A673 (cell line): ENCODE data around the gene GSTA1. TPM values are rescaled to one million over a fixed set of nuclear protein-coding genes. Genes with fewer than 3 reads are reported as not detected.
"Not testable (repeated sequence)": the region's sequence is repeated elsewhere in the genome, so short reads cannot be mapped to it uniquely, and the experiment has no call there.

Source experiments
- BruUV-seq: library from RNA; stranded (reverse); fragments of 400-500 nt; replicated peaks from 2 replicates; lab custom pipeline; 2021; lab: Mats Ljungman, UMichigan
- CTCF ChIA-PET: fragments of 300-600 bp; sonication (Branson Sonifier 250); formaldehyde crosslinking; loops from one replicate; lab custom pipeline; 2022; ENCODE audit warnings: antibody characterized with exemption; lab: Charles Lee
- POLR2A ChIA-PET: fragments of 300-600 bp; sonication (Branson Sonifier 250); formaldehyde crosslinking; loops from one replicate; lab custom pipeline; 2022; ENCODE audit warnings: antibody characterized with exemption; ENCODE audit not compliant: low non-redundant PET; lab: Charles Lee
- DNase-seq: peaks from one replicate; pipeline ENCODE4 v3.0.0-alpha.2; 2015; ENCODE audit warnings: low spot score
- H3K27ac ChIP-seq: fragments of 200-600 bp; sonication (generic); 2 replicates; pipeline ENCODE4 v1.5.1; 2016; ENCODE audit warnings: mixed run types, low read depth, mild to moderate bottlenecking, mixed read lengths, antibody characterized with exemption, low read length; ENCODE audit not compliant: poor library complexity, severe bottlenecking
- H3K27me3 ChIP-seq: fragments of 200-600 bp; sonication (generic); replicated peaks from 2 replicates; pipeline ENCODE4 v1.6.1; 2017; ENCODE audit warnings: mixed run types, low read depth, mild to moderate bottlenecking, mixed read lengths, antibody characterized with exemption, low read length; ENCODE audit not compliant: insufficient read depth, poor library complexity
- H3K36me3 ChIP-seq: fragments of 200-600 bp; sonication (generic); 2 replicates; pipeline ENCODE4 v1.6.1; 2016; ENCODE audit warnings: mixed run types, mild to moderate bottlenecking, mixed read lengths, antibody characterized with exemption, low read length; ENCODE audit not compliant: insufficient read depth, poor library complexity, severe bottlenecking
- H3K4me1 ChIP-seq: fragments of 200-600 bp; sonication (generic); 2 replicates; pipeline ENCODE4 v1.6.1; 2017; ENCODE audit warnings: mixed run types, mild to moderate bottlenecking, mixed read lengths, antibody characterized with exemption, low read length; ENCODE audit not compliant: insufficient read depth, poor library complexity, severe bottlenecking
- H3K4me3 ChIP-seq: fragments of 200-600 bp; sonication (generic); 2 replicates; pipeline ENCODE4 v1.5.1; 2016; ENCODE audit warnings: low read depth, mixed run types, mild to moderate bottlenecking, mixed read lengths, low read length; ENCODE audit not compliant: poor library complexity, severe bottlenecking
- H3K9me3 ChIP-seq: fragments of 200-600 bp; sonication (generic); 2 replicates; pipeline ENCODE4 v1.6.1; 2016; ENCODE audit warnings: mixed run types, low read depth, mild to moderate bottlenecking, mixed read lengths, antibody characterized with exemption, low read length; ENCODE audit not compliant: poor library complexity, severe bottlenecking
- CTCF ChIP-seq: fragments of 300-800, 200-600 bp; sonication (generic); conservative IDR thresholded peaks from 2 replicates; pipeline ENCODE4 v1.5.1; 2017; ENCODE audit warnings: low read depth, mild to moderate bottlenecking, antibody characterized with exemption, low read length, moderate library complexity, mixed read lengths
- EZH2 ChIP-seq: fragments of 200-600 bp; sonication (generic); IDR thresholded peaks from 2 replicates; pipeline ENCODE4 v1.6.1; 2017; ENCODE audit warnings: borderline replicate concordance, low read depth, mild to moderate bottlenecking, mixed read lengths, antibody characterized with exemption, low read length; ENCODE audit not compliant: poor library complexity, severe bottlenecking
- intact Hi-C: fragments of 100-400 bp; cut with micrococcal nuclease; formaldehyde crosslinking; loops from one replicate; pipeline ENCODE4 v1.10.0; 2022; ENCODE audit not compliant: unreplicated experiment
- total RNA-seq: library from RNA; stranded (reverse); gene quantifications from 2 replicates; pipeline ENCODE4 v1.2.3, GENCODE V29; 2021

The GSTA1 gene
- total RNA-seq, 1 experiment from 2014 or later: not detected

- no peaks in the 10 kb centered on the region for H3K4me1 ChIP-seq
- H3K4me3 ChIP-seq: no peak overlapping the region
- TF ChIP-seq EZH2: no peak
- no peak for TF ChIP-seq CTCF
- no TSS peak for BruUV-seq
- no peaks in the 10 kb centered on the region for H3K36me3 ChIP-seq
- H3K27me3 ChIP-seq: no peaks in the 10 kb centered on the region
- H3K27ac ChIP-seq: no peak overlapping the region
- H3K9me3 ChIP-seq: no peaks in the 10 kb centered on the region
- ChIA-PET CTCF (interaction anchor here (0.6 kb wide), 1 partner anchor 451 kb away, joined by 3 read pairs; no protein-coding TSS in a partner anchor), POLR2A (no interaction called here)
- intact Hi-C loops: loop anchor here (1.0 kb wide), 1 partner anchor 40 kb away; no protein-coding TSS in a partner anchor
- DNase-seq: no peak
These were observed 17.2 kb downstream of the GSTA1 start for GRCh38 chr6:52786249-52786956.

- BruUV-seq, CTCF ChIA-PET, H3K4me3 ChIP-seq, H3K4me1 ChIP-seq, H3K27ac ChIP-seq, H3K27me3 ChIP-seq, POLR2A ChIA-PET, DNase-seq, H3K9me3 ChIP-seq, intact Hi-C loops, H3K36me3 ChIP-seq: not testable (repeated sequence)
These were observed 20.8 kb downstream of the GSTA1 start for GRCh38 chr6:52782696-52783274.

GRCh38 chr6:52782209-52782608 is 21.4 kb downstream of the GSTA1 start:
- H3K9me3 ChIP-seq, H3K27ac ChIP-seq, DNase-seq, H3K4me1 ChIP-seq, intact Hi-C loops, H3K27me3 ChIP-seq, CTCF ChIA-PET, H3K36me3 ChIP-seq, POLR2A ChIA-PET, BruUV-seq, H3K4me3 ChIP-seq: not testable (repeated sequence)

- H3K36me3 ChIP-seq: no peaks in the 10 kb centered on the region
- H3K27me3 ChIP-seq: no peaks in the 10 kb centered on the region
- H3K27ac ChIP-seq: no peak overlapping the region
- no peaks in the 10 kb centered on the region for H3K4me1 ChIP-seq
- no peak overlapping the region for H3K4me3 ChIP-seq
- no TSS peak for BruUV-seq
- H3K9me3 ChIP-seq: no peaks in the 10 kb centered on the region
- TF ChIP-seq EZH2: no peak
- no peak for TF ChIP-seq CTCF
- DNase-seq: no peak
- ChIA-PET CTCF (no interaction called here), POLR2A (no interaction called here)
- intact Hi-C loops: no loop called here
These were observed 24.4 kb downstream of the GSTA1 start for GRCh38 chr6:52779237-52779636.

GRCh38 chr6:52776711-52777351 is 26.8 kb downstream of the GSTA1 start:
- intact Hi-C loops, DNase-seq, H3K27me3 ChIP-seq, H3K9me3 ChIP-seq, H3K27ac ChIP-seq, H3K4me3 ChIP-seq, H3K36me3 ChIP-seq, CTCF ChIA-PET, BruUV-seq, POLR2A ChIA-PET, H3K4me1 ChIP-seq: not testable (repeated sequence)
